Aorta (tissue), 5 donors: ENCODE measurements around the gene RFTN1. TPM values are rescaled to one million over a fixed set of nuclear protein-coding genes. Genes with fewer than 3 reads are reported as not detected.
"Not testable (repeated sequence)": the region's sequence is repeated elsewhere in the genome, so short reads cannot be mapped to it uniquely, and the experiment has no call there.

Experiments used
- ATAC-seq: fragments of 200-7000 bp; cut with Tn5 transposase; one replicate; pipeline ENCODE4 v1.9.1; 2022; ENCODE audit warnings: moderate library complexity; ENCODE audit not compliant: low FRiP score
- DNase-seq, 2 donors: peaks; one replicate each; pipeline ENCODE4 v3.0.0-alpha.2; 2020
- H3K27ac ChIP-seq, 2 donors: one replicate each; pipeline ENCODE4 v1.5.1; 2013; ENCODE audit warnings: low read length in 2 of 2, mild to moderate bottlenecking in 2 of 2, moderate library complexity in 2 of 2, control low read depth in 1 of 2, inconsistent platforms in 1 of 2, low read depth in 1 of 2
- H3K27me3 ChIP-seq, 2 donors: one replicate each; pipeline ENCODE4 v1.6.1; 2013; ENCODE audit warnings: control low read depth in 1 of 2, low read length in 1 of 2, mild to moderate bottlenecking in 1 of 2, moderate library complexity in 1 of 2; ENCODE audit not compliant: insufficient read depth in 2 of 2, control insufficient read depth in 1 of 2
- H3K36me3 ChIP-seq, 2 donors: one replicate each; pipeline ENCODE4 v1.6.1; 2013; ENCODE audit warnings: control low read depth in 1 of 2, low read length in 1 of 2, mild to moderate bottlenecking in 1 of 2; ENCODE audit not compliant: insufficient read depth in 2 of 2, control insufficient read depth in 1 of 2
- H3K4me1 ChIP-seq, 2 donors: one replicate each; pipeline ENCODE4 v1.6.1; 2013; ENCODE audit warnings: low read length in 2 of 2, control low read depth in 1 of 2, mild to moderate bottlenecking in 1 of 2, moderate library complexity in 1 of 2; ENCODE audit not compliant: insufficient read depth in 2 of 2, control insufficient read depth in 1 of 2
- H3K4me3 ChIP-seq, 2 donors: one replicate each; pipeline ENCODE4 v1.5.1; 2013; ENCODE audit warnings: low read length in 2 of 2, control low read depth in 1 of 2, mild to moderate bottlenecking in 1 of 2
- H3K9me3 ChIP-seq: one replicate; pipeline ENCODE4 v1.6.1; 2013; ENCODE audit warnings: mild to moderate bottlenecking, low read length; ENCODE audit not compliant: control insufficient read depth
- WGBS, 2 donors: extraction: QIAGEN DNeasy Blood & Tissue Kit; methylation state at CpG; one replicate each; pipeline ENCODE4 v1.1.7; 2013; 5-methylcytosine and 5-hydroxymethylcytosine counted together
- intact Hi-C, 2 donors: fragments of 100-400 bp; cut with DNase I; formaldehyde crosslinking; loops; one replicate each; pipeline versions ENCODE4 v1.14.2 to v1.15.0; 2022
- polyA plus RNA-seq, 2 donors: library from polyadenylated mRNA; stranded (reverse); fragments of 200-250 nt; gene quantifications; one replicate each; pipeline ENCODE4 v1.2.3, GENCODE V29; 2013
- total RNA-seq, 2 donors: library from RNA; stranded (reverse); fragmentation: NEBNext Ultra II Directional; extraction: Animal tissue kit (Norgen Biotek cat#: 25700); gene quantifications; one replicate each; pipeline ENCODE4 v1.2.1, GENCODE V29; 2021
- donor health status: healthy with polysubstance abuse.
- donor health status: Bipolar disorder and iron deficiency.
- donor health status: DM: no; HTN: no; CAD: no.
- donor health status: DM: no; HTN: no; CAD: no.
- donor health status: DM: yes; HTN: yes; CAD: no.

Gene RFTN1
- total and polyA plus RNA-seq, 4 donors, result 12.7 to 119 (median 59.4) TPM

- Histone ChIP-seq H3K36me3 (no peaks in the 10 kb centered on the region), H3K4me1 (peaks cover 4 to 5% of the 10 kb centered on the region in 2 donors), H3K9me3 (no peaks in the 10 kb centered on the region), H3K27ac (no peak overlapping the region), H3K4me3 (no peak overlapping the region), H3K27me3 (no peaks in the 10 kb centered on the region)
- 81 to 86% methylated on average over 5 of the region's 5 CpGs for WGBS, 2 donors
- DNase-seq, result no peak
- ATAC-seq, result no peak
- intact Hi-C loops, result no loop called here
Measured at GRCh38 chr3:16498130-16498890, 15.2 kb downstream of the RFTN1 start.

GRCh38 chr3:16496408-16497222, 16.9 kb downstream of the RFTN1 start:
- Histone ChIP-seq H3K27ac (no peak overlapping the region), H3K9me3 (no peaks in the 10 kb centered on the region), H3K4me1 (peaks cover 4 to 5% of the 10 kb centered on the region in 2 donors), H3K36me3 (peaks cover 2 to 4% of the 10 kb centered on the region in 2 donors), H3K27me3 (no peaks in the 10 kb centered on the region), H3K4me3 (no peak overlapping the region)
- WGBS, 2 donors, result 86 to 91% methylated on average over 10 of the region's 10 CpGs
- no peak for DNase-seq
- intact Hi-C loops, result no loop called here
- ATAC-seq, result no peak

- WGBS, 2 donors, result 95 to 98% methylated on average over 2 of the region's 2 CpGs
- H3K4me1 ChIP-seq, result peaks cover 4 to 5% of the 10 kb centered on the region in 2 donors
Measured at GRCh38 chr3:16496008-16496407, 17.5 kb downstream of the RFTN1 start.

GRCh38 chr3:16494814-16495431, 18.6 kb downstream of the RFTN1 start:
- Histone ChIP-seq H3K4me3 (no peak overlapping the region), H3K9me3 (no peaks in the 10 kb centered on the region), H3K36me3 (peaks cover 2 to 4% of the 10 kb centered on the region in 2 donors), H3K4me1 (peaks cover 4 to 5% of the 10 kb centered on the region in 2 donors), H3K27me3 (no peaks in the 10 kb centered on the region), H3K27ac (no peak overlapping the region)
- DNase-seq (no peak), ATAC-seq (peak; percentile 39)
- intact Hi-C loops, result no loop called here
- 17 to 23% methylated on average over 9 of the region's 9 CpGs for WGBS, 2 donors

More at GRCh38 chr3:16496008-16496407, 17.5 kb downstream of the RFTN1 start:
- Histone ChIP-seq H3K4me3 (no peak overlapping the region), H3K9me3 (no peaks in the 10 kb centered on the region), H3K27me3 (no peaks in the 10 kb centered on the region), H3K36me3 (peaks cover 2 to 4% of the 10 kb centered on the region in 2 donors), H3K27ac (no peak overlapping the region)
- ATAC-seq, result no peak
- intact Hi-C loops, result no loop called here
- no peak for DNase-seq

- ATAC-seq, result no peak
- Histone ChIP-seq H3K4me3 (no peak overlapping the region), H3K4me1 (peaks cover 4 to 5% of the 10 kb centered on the region in 2 donors), H3K27ac (no peak overlapping the region), H3K36me3 (peaks cover 2 to 4% of the 10 kb centered on the region in 2 donors), H3K27me3 (no peaks in the 10 kb centered on the region), H3K9me3 (no peaks in the 10 kb centered on the region)
- 89 to 96% methylated on average over 5 of the region's 5 CpGs for WGBS, 2 donors
- DNase-seq, result no peak
- intact Hi-C loops, result no loop called here
Measured at GRCh38 chr3:16494094-16494493, 19.4 kb downstream of the RFTN1 start.

GRCh38 chr3:16490062-16490619, 23.4 kb downstream of the RFTN1 start:
- Histone ChIP-seq H3K4me3 (no peak overlapping the region), H3K27me3 (no peaks in the 10 kb centered on the region), H3K4me1 (peaks cover 0 to under 1% of the 10 kb centered on the region in 2 donors), H3K27ac (no peak overlapping the region), H3K9me3 (no peaks in the 10 kb centered on the region), H3K36me3 (peaks cover 2 to 4% of the 10 kb centered on the region in 2 donors)
- 89% methylated on average over 4 of the region's 4 CpGs for WGBS, 2 donors
- ATAC-seq, result no peak
- intact Hi-C loops, result no loop called here
- no peak for DNase-seq

GRCh38 chr3:16489326-16490061, 24.0 kb downstream of the RFTN1 start:
- H3K4me1 ChIP-seq, H3K27ac ChIP-seq, H3K9me3 ChIP-seq, H3K27me3 ChIP-seq, intact Hi-C loops, H3K4me3 ChIP-seq, DNase-seq, H3K36me3 ChIP-seq, ATAC-seq: not testable (repeated sequence)
- 87 to 88% methylated on average over 8 of the region's 8 CpGs for WGBS, 2 donors

- intact Hi-C loops, result no loop called here
- 89 to 94% methylated on average over 3 of the region's 3 CpGs for WGBS, 2 donors
Measured at GRCh38 chr3:16488637-16489036, 24.9 kb downstream of the RFTN1 start.

More at GRCh38 chr3:16488637-16489036, 24.9 kb downstream of the RFTN1 start:
- H3K4me1 ChIP-seq, result no peaks in the 10 kb centered on the region
- DNase-seq (no peak), ATAC-seq (no peak)
- no peaks in the 10 kb centered on the region for H3K27me3 ChIP-seq
- H3K27ac ChIP-seq, result no peak overlapping the region
- H3K9me3 ChIP-seq, result no peaks in the 10 kb centered on the region
- H3K36me3 ChIP-seq, result peaks cover 2 to 4% of the 10 kb centered on the region in 2 donors
- no peak overlapping the region for H3K4me3 ChIP-seq
